K562 (cell line): ENCODE data around the gene RFT1. TPM values are rescaled to one million over a fixed set of nuclear protein-coding genes. Genes with fewer than 3 reads are reported as not detected.

ENCODE experiments used
- ATAC-seq: fragments of 200-7000 bp; cut with Tn5 transposase; 3 replicates; pipeline ENCODE4 v1.9.1; 2020; ENCODE audit warnings: moderate library complexity
- BruUV-seq: library from RNA; stranded (reverse); fragments of 400-500 nt; replicated peaks from 2 replicates; lab custom pipeline; 2021; lab: Mats Ljungman, UMichigan
- CTCF ChIA-PET: fragments of 300-600 bp; formaldehyde crosslinking; extraction: SDS; loops from one replicate; lab custom pipeline; 2021; ENCODE audit warnings: low intra/inter-chr PET ratio; lab: Yijun Ruan, JAX
- POLR2A ChIA-PET: fragments of 300-600, 350-650 bp; sonication (Branson Sonifier 250); formaldehyde crosslinking; extraction: SDS; loops from one replicate; lab custom pipeline; 2021; ENCODE audit warnings: antibody characterized with exemption, inconsistent platforms; lab: Yijun Ruan, JAX
- DNase-seq, 4 experiments: peaks; one replicate each; pipeline versions ENCODE4 v3.0.0 to v3.0.0-alpha.2; 2011 to 2018; ENCODE audit warnings: low spot score in 3 of 4, mixed read lengths in 3 of 4; ENCODE audit errors: extremely low read depth in 1 of 4
- FAIRE-seq: peaks from 2 replicates; lab custom pipeline; 2011; peaks lifted over from hg19 to GRCh38; lab: Jason Lieb, UNC
- H2AFZ ChIP-seq: 2 replicates; pipeline ENCODE4 v1.6.0; 2011; ENCODE audit warnings: low read depth, low read length, control low read depth, inconsistent platforms
- H3K27ac ChIP-seq: fragments of 200-600 bp; 3 replicates; pipeline ENCODE4 v1.8.0; 2011; ENCODE audit warnings: low read depth, mild to moderate bottlenecking, control low read depth, inconsistent platforms, low read length, moderate library complexity, mixed read lengths; ENCODE audit errors: extremely low read depth
- H3K27me3 ChIP-seq, 2 experiments: fragments of 300-600 bp in 1 of 2; 2 replicates in 1 of 2; 3 replicates in 1 of 2; pipeline versions ENCODE4 v1.6.0 to v1.8.0; 2011; ENCODE audit warnings: inconsistent platforms in 2 of 2, low read length in 2 of 2, mild to moderate bottlenecking in 1 of 2, mixed read lengths in 1 of 2, moderate library complexity in 1 of 2; ENCODE audit not compliant: control insufficient read depth in 2 of 2, insufficient read depth in 2 of 2
- H3K36me3 ChIP-seq: fragments of 300-600 bp; 3 replicates; pipeline ENCODE4 v1.8.0; 2011; ENCODE audit warnings: mild to moderate bottlenecking, low read length, inconsistent platforms; ENCODE audit not compliant: control insufficient read depth, insufficient read depth
- H3K4me1 ChIP-seq, 2 experiments: fragments of 200-600 bp in 1 of 2; replicated peaks in 1 of 2; 2 replicates in 1 of 2; 3 replicates in 1 of 2; pipeline versions ENCODE4 v1.5.1 to v1.8.0; 2011; ENCODE audit warnings: inconsistent platforms in 2 of 2, low read length in 2 of 2, mild to moderate bottlenecking in 1 of 2, mixed read lengths in 1 of 2, moderate library complexity in 1 of 2; ENCODE audit not compliant: control insufficient read depth in 2 of 2, insufficient read depth in 2 of 2
- H3K4me2 ChIP-seq: 2 replicates; pipeline ENCODE4 v1.6.1; 2011; ENCODE audit warnings: low read length, control low read depth, inconsistent platforms, mixed read lengths; ENCODE audit not compliant: insufficient read depth
- H3K4me3 ChIP-seq: fragments of 200-600 bp; sonication (generic), shearing (Covaris generic); 2 replicates; pipeline ENCODE4 v1.5.1; 2016; ENCODE audit warnings: control low read depth, inconsistent platforms
- H3K79me2 ChIP-seq: fragments of 200-600 bp; 3 replicates; pipeline ENCODE4 v1.8.0; 2011; ENCODE audit warnings: low read length, inconsistent platforms; ENCODE audit not compliant: control insufficient read depth, insufficient read depth
- H3K9ac ChIP-seq, 2 experiments: 2 replicates each; pipeline versions ENCODE4 v1.6.0 to v1.6.1; 2011; ENCODE audit warnings: low read depth in 2 of 2, low read length in 2 of 2, control low read depth in 1 of 2, inconsistent platforms in 1 of 2, mild to moderate bottlenecking in 1 of 2, mixed read lengths in 1 of 2; ENCODE audit not compliant: insufficient read depth in 1 of 2
- H3K9me1 ChIP-seq: one replicate; pipeline ENCODE4 v1.6.0; 2011; ENCODE audit warnings: inconsistent platforms, mild to moderate bottlenecking, low read length, moderate library complexity; ENCODE audit not compliant: control insufficient read depth, insufficient read depth
- H3K9me3 ChIP-seq: replicated peaks from 2 replicates; pipeline ENCODE4 v1.5.1; 2011; ENCODE audit warnings: low read depth, low read length, inconsistent platforms; ENCODE audit not compliant: control insufficient read depth, insufficient read depth
- H4K20me1 ChIP-seq: replicated peaks from 2 replicates; pipeline ENCODE4 v1.6.1; 2011; ENCODE audit warnings: low read length, inconsistent platforms, mixed read lengths; ENCODE audit not compliant: control insufficient read depth, insufficient read depth
- BCOR ChIP-seq: fragments of 450-650 bp; IDR thresholded peaks from 2 replicates; pipeline ENCODE4 v1.6.1; 2016
- HNRNPH1 ChIP-seq: fragments of 200-400 bp; formaldehyde crosslinking; optimal IDR thresholded peaks from 2 replicates; pipeline ENCODE3; 2017; ENCODE audit warnings: low read depth, mild to moderate bottlenecking, low read length, moderate library complexity
- MTF1 ChIP-seq: fragments of 250-450 bp; sonication (Bioruptor Pico); IDR thresholded peaks from 2 replicates; pipeline ENCODE4 v1.9.0; 2021; ENCODE audit warnings: moderate library complexity, mild to moderate bottlenecking, inconsistent platforms, borderline replicate concordance
- MXI1 ChIP-seq: IDR thresholded peaks from 2 replicates; pipeline ENCODE4 v1.6.1; 2011; ENCODE audit warnings: low read depth, mild to moderate bottlenecking, improper control_type of control experiment, low read length
- RBM25 ChIP-seq: fragments of 200-400 bp; formaldehyde crosslinking; IDR thresholded peaks from 2 replicates; pipeline ENCODE4 v1.6.1; 2018; ENCODE audit warnings: low read length, low read depth, moderate library complexity; ENCODE audit not compliant: severe bottlenecking
- SMARCA4 ChIP-seq: fragments of 450-650 bp; IDR thresholded peaks from 2 replicates; pipeline ENCODE4 v1.6.1; 2016
- TEAD2 ChIP-seq: fragments of 450-650 bp; IDR thresholded peaks from 2 replicates; pipeline ENCODE4 v1.6.1; 2016; ENCODE audit warnings: missing genetic modification characterization, control low read depth, missing compliant biosample characterization
- WGBS: fragments of 100-300 bp; shearing (Covaris generic); methylation state at CpG from one replicate; pipeline ENCODE4 v1.1.6; 2016; ENCODE audit warnings: low coverage, mixed read lengths; ENCODE audit not compliant: insufficient coverage; ENCODE audit errors: missing lambda C conversion rate; 5-methylcytosine and 5-hydroxymethylcytosine counted together
- in situ Hi-C: fragments of 300-500 bp; cut with MboI; formaldehyde crosslinking; loops from 4 replicates; pipeline ENCODE4 v1.15.0; 2018; ENCODE audit warnings: inconsistent platforms, mixed read lengths
- intact Hi-C: fragments of 100-400 bp; cut with micrococcal nuclease; formaldehyde crosslinking; loops from 2 replicates; pipeline ENCODE4 v1.14.2; 2022
- polyA plus RNA-seq, 8 experiments: library from polyadenylated mRNA; depleted of rRNA in 4 of 8; stranded (reverse) in 5 of 8; unstranded in 3 of 8; fragments of >200 nt; fragmentation: Nextera tagmentation in 2 of 8; fragmentation: Illumina TruSeq in 1 of 8; extraction: Ambion mirVana in 2 of 8; extraction: Trizol in 1 of 8; gene quantifications; 2 replicates each; pipeline versions ENCODE4 v1.2.1 to v1.2.3, GENCODE V29; 2011 to 2014; ENCODE audit warnings: inconsistent platforms in 1 of 8, missing spikeins in 1 of 8
- total RNA-seq, 7 experiments: library from RNA; depleted of rRNA in 6 of 7; stranded (reverse); fragments of >200 nt in 6 of 7; fragmentation: Illumina TruSeq in 2 of 7; extraction: Trizol in 2 of 7; gene quantifications; 2 replicates each; pipeline versions ENCODE4 v1.2.1 to v1.2.3, GENCODE V29; 2011 to 2021; ENCODE audit warnings: low replicate concordance in 1 of 7
- TF ChIP-seq, protein P1 (sequence below): fragments of 250-450 bp; sonication (Bioruptor Pico); IDR thresholded peaks from 2 replicates; pipeline ENCODE4 v1.4.0; 2020; ENCODE audit warnings: borderline replicate concordance
- TF ChIP-seq, protein P2 (sequence below): fragments of 250-450 bp; sonication (Bioruptor Pico); IDR thresholded peaks from 2 replicates; pipeline ENCODE4 v1.5.0; 2022; ENCODE audit warnings: mild to moderate bottlenecking
- TF ChIP-seq, protein P3 (sequence below): IDR thresholded peaks from 3 replicates; pipeline ENCODE4 v1.6.1; 2011; ENCODE audit warnings: borderline replicate concordance, mild to moderate bottlenecking, moderate library complexity; ENCODE audit not compliant: insufficient read length; ENCODE audit errors: extremely low read depth
- TF ChIP-seq, protein P4 (sequence below): fragments of 450-650 bp; IDR thresholded peaks from 2 replicates; pipeline ENCODE4 v1.6.1; 2017; ENCODE audit warnings: mild to moderate bottlenecking, moderate library complexity

Gene RFT1
- total and polyA plus RNA-seq, 9 of the 15 experiments (the other 6 are each of a cell fraction or from before 2014, with no cell fraction given) = 4.4 to 23.8 (median 8.9) TPM

DNA sequence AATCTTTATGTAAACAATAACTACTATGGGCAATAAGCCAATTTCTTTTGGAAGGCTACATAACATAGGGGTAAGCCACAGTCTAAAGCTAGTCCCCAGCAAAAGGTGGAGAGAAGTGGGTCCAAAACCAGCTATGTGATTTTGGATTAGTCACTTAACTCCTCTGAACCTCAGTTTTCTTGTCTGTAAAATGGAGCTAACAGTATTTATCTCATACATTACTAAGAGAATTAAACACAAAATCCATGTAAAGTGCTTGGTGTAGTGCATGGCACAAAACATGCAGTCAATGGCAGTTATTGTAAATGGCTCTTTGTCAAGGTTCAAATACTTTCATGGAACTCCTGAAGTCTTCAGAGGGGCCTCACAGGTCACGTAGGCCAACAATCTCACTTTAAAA, 13.3 kb downstream of the RFT1 start:
- ChIA-PET CTCF (no interaction called here), POLR2A (no interaction called here)
- Histone ChIP-seq H3K4me1 (peaks cover 5 to 23% of the 10 kb centered on the region in 2 experiments; a peak in 2 of 5 replicates), H4K20me1 (no peaks in the 10 kb centered on the region), H3K4me3 (no peak overlapping the region), H2AFZ (no peak overlapping the region), H3K9me1 (no peaks in the 10 kb centered on the region), H3K9ac (no peak overlapping the region), H3K27ac (no peak overlapping the region), H3K79me2 (no peaks in the 10 kb centered on the region), H3K4me2 (no peak overlapping the region), H3K9me3 (no peaks in the 10 kb centered on the region), H3K27me3 (no peaks in the 10 kb centered on the region), H3K36me3 (peaks cover 44% of the 10 kb centered on the region)
- DNase-seq (no peak), ATAC-seq (no peak), FAIRE-seq (no peak)
- TF ChIP-seq RBM25 = peak; percentile 55
- TF ChIP-seq, protein P1, sequence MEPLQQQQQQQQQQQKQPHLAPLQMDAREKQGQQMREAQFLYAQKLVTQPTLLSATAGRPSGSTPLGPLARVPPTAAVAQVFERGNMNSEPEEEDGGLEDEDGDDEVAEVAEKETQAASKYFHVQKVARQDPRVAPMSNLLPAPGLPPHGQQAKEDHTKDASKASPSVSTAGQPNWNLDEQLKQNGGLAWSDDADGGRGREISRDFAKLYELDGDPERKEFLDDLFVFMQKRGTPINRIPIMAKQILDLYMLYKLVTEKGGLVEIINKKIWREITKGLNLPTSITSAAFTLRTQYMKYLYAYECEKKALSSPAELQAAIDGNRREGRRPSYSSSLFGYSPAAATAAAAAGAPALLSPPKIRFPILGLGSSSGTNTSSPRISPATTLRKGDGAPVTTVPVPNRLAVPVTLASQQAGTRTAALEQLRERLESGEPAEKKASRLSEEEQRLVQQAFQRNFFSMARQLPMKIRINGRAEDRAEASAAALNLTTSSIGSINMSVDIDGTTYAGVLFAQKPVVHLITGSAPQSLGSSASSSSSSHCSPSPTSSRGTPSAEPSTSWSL (CRISPR knock-in tag) = no peak
- TF ChIP-seq, protein P2, sequence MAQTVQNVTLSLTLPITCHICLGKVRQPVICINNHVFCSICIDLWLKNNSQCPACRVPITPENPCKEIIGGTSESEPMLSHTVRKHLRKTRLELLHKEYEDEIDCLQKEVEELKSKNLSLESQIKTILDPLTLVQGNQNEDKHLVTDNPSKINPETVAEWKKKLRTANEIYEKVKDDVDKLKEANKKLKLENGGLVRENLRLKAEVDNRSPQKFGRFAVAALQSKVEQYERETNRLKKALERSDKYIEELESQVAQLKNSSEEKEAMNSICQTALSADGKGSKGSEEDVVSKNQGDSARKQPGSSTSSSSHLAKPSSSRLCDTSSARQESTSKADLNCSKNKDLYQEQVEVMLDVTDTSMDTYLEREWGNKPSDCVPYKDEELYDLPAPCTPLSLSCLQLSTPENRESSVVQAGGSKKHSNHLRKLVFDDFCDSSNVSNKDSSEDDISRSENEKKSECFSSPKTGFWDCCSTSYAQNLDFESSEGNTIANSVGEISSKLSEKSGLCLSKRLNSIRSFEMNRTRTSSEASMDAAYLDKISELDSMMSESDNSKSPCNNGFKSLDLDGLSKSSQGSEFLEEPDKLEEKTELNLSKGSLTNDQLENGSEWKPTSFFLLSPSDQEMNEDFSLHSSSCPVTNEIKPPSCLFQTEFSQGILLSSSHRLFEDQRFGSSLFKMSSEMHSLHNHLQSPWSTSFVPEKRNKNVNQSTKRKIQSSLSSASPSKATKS = no peak
- TF ChIP-seq, protein P3, sequence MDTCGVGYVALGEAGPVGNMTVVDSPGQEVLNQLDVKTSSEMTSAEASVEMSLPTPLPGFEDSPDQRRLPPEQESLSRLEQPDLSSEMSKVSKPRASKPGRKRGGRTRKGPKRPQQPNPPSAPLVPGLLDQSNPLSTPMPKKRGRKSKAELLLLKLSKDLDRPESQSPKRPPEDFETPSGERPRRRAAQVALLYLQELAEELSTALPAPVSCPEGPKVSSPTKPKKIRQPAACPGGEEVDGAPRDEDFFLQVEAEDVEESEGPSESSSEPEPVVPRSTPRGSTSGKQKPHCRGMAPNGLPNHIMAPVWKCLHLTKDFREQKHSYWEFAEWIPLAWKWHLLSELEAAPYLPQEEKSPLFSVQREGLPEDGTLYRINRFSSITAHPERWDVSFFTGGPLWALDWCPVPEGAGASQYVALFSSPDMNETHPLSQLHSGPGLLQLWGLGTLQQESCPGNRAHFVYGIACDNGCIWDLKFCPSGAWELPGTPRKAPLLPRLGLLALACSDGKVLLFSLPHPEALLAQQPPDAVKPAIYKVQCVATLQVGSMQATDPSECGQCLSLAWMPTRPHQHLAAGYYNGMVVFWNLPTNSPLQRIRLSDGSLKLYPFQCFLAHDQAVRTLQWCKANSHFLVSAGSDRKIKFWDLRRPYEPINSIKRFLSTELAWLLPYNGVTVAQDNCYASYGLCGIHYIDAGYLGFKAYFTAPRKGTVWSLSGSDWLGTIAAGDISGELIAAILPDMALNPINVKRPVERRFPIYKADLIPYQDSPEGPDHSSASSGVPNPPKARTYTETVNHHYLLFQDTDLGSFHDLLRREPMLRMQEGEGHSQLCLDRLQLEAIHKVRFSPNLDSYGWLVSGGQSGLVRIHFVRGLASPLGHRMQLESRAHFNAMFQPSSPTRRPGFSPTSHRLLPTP = no peak
- no peak for TF ChIP-seq HNRNPH1
- no peak for TF ChIP-seq MXI1
- 0 out of 2 replicates have a peak, but pooled peaks have one; percentile 17 for TF ChIP-seq BCOR
- TF ChIP-seq SMARCA4 = no peak
- TF ChIP-seq, protein P4, sequence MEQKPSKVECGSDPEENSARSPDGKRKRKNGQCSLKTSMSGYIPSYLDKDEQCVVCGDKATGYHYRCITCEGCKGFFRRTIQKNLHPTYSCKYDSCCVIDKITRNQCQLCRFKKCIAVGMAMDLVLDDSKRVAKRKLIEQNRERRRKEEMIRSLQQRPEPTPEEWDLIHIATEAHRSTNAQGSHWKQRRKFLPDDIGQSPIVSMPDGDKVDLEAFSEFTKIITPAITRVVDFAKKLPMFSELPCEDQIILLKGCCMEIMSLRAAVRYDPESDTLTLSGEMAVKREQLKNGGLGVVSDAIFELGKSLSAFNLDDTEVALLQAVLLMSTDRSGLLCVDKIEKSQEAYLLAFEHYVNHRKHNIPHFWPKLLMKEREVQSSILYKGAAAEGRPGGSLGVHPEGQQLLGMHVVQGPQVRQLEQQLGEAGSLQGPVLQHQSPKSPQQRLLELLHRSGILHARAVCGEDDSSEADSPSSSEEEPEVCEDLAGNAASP = no peak
- TF ChIP-seq MTF1 = no peak
- TF ChIP-seq TEAD2 = no peak
- in situ Hi-C loops = no loop called here
- intact Hi-C loops = no loop called here
- WGBS = 88% methylated on average over 1 of the region's 1 CpG
- no TSS peak for BruUV-seq
